ENCODE measurements around the gene IL1RN. TPM values are rescaled to one million over a fixed set of nuclear protein-coding genes. Genes with fewer than 3 reads are reported as not detected.

IL1RN gene
- total and polyA plus RNA-seq, 2 of the 13 experiments (the other 11 are each of a cell fraction or from before 2014, with no cell fraction given), result 21.2 to 101 TPM

DNA sequence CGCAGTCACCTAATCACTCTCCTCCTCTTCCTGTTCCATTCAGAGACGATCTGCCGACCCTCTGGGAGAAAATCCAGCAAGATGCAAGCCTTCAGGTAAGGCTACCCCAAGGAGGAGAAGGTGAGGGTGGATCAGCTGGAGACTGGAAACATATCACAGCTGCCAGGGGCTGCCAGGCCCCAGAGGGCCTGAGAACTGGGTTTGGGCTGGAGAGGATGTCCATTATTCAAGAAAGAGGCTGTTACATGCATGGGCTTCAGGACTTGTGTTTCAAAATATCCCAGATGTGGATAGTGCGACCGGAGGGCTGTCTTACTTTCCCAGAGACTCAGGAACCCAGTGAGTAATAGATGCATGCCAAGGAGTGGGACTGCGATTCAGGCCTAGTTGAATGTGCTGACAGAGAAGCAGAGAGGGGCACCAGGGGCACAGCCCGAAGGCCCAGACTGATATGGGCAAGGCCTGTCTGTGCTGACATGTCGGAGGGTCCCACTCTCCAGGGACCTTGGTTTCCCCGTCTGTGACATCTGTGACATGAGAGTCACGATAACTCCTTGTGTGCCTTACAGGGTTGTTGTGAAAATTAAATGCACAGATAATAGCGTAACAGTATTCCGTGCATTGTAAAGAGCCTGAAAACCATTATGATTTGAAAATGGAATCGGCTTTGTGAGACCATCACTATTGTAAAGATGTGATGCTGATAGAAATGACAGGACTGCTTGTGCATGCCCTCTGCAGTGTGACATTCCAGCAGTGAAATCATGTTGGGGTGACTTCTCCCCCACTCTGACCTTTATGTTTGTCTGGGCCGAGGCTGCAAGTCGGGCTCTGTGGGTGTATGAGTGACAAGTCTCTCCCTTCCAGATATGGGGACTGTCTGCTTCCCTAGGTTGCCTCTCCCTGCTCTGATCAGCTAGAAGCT lies 510 bp downstream of the IL1RN start (continued):
- TF ChIP-seq ZNF263 (CRISPR knock-in tag; IDR thresholded peaks at IDR 0.05), result no peak
- no peak for TF ChIP-seq PHF5A (CRISPR knock-in tag; IDR thresholded peaks at IDR 0.05; ENCODE audit: low read depth, unreplicated experiment)
- no peak for TF ChIP-seq ELK4 (CRISPR knock-in tag; IDR thresholded peaks at IDR 0.05; ENCODE audit: borderline replicate concordance)
- no peak for TF ChIP-seq SNRNP70 (IDR thresholded peaks at IDR 0.05; ENCODE audit: low read depth, low read length)
- no peak for TF ChIP-seq ZC3H4 (CRISPR knock-in tag; IDR thresholded peaks at IDR 0.05; ENCODE audit: borderline replicate concordance)
- no peak for TF ChIP-seq TFDP1 (CRISPR knock-in tag; IDR thresholded peaks at IDR 0.05; ENCODE audit: borderline replicate concordance)
- TF ChIP-seq HNRNPK (IDR thresholded peaks at IDR 0.05; ENCODE audit: low read depth, low read length, poor library complexity, severe bottlenecking), result no peak
- TF ChIP-seq CENPT (CRISPR knock-in tag; IDR thresholded peaks at IDR 0.05; ENCODE audit: low read depth), result no peak
- no peak for TF ChIP-seq SNAPC2 (CRISPR knock-in tag; IDR thresholded peaks at IDR 0.05)
- TF ChIP-seq ZNF75D (CRISPR knock-in tag; IDR thresholded peaks at IDR 0.05; ENCODE audit: borderline replicate concordance), result no peak
- TF ChIP-seq GFI1 (CRISPR knock-in tag; IDR thresholded peaks at IDR 0.05; ENCODE audit: borderline replicate concordance), result no peak; the same call in 1 of the 2 replicates
- TF ChIP-seq HINFP (CRISPR knock-in tag; IDR thresholded peaks at IDR 0.05; ENCODE audit: low read depth), result no peak
- TF ChIP-seq ZBTB20 (CRISPR knock-in tag; IDR thresholded peaks at IDR 0.05; ENCODE audit: borderline replicate concordance, low read depth), result 0 out of 2 replicates have a peak, but pooled peaks have one; percentile 17
- TF ChIP-seq, protein P1, sequence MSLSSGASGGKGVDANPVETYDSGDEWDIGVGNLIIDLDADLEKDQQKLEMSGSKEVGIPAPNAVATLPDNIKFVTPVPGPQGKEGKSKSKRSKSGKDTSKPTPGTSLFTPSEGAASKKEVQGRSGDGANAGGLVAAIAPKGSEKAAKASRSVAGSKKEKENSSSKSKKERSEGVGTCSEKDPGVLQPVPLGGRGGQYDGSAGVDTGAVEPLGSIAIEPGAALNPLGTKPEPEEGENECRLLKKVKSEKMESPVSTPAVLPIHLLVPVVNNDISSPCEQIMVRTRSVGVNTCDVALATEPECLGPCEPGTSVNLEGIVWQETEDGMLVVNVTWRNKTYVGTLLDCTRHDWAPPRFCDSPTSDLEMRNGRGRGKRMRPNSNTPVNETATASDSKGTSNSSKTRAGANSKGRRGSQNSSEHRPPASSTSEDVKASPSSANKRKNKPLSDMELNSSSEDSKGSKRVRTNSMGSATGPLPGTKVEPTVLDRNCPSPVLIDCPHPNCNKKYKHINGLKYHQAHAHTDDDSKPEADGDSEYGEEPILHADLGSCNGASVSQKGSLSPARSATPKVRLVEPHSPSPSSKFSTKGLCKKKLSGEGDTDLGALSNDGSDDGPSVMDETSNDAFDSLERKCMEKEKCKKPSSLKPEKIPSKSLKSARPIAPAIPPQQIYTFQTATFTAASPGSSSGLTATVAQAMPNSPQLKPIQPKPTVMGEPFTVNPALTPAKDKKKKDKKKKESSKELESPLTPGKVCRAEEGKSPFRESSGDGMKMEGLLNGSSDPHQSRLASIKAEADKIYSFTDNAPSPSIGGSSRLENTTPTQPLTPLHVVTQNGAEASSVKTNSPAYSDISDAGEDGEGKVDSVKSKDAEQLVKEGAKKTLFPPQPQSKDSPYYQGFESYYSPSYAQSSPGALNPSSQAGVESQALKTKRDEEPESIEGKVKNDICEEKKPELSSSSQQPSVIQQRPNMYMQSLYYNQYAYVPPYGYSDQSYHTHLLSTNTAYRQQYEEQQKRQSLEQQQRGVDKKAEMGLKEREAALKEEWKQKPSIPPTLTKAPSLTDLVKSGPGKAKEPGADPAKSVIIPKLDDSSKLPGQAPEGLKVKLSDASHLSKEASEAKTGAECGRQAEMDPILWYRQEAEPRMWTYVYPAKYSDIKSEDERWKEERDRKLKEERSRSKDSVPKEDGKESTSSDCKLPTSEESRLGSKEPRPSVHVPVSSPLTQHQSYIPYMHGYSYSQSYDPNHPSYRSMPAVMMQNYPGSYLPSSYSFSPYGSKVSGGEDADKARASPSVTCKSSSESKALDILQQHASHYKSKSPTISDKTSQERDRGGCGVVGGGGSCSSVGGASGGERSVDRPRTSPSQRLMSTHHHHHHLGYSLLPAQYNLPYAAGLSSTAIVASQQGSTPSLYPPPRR (CRISPR knock-in tag; IDR thresholded peaks at IDR 0.05; ENCODE audit: borderline replicate concordance), result no peak; the same call in 1 of the 2 replicates
- TF ChIP-seq NPAS2 (CRISPR knock-in tag; IDR thresholded peaks at IDR 0.05; ENCODE audit: borderline replicate concordance), result no peak
